ENCODE data around the gene RPL36A. TPM values are rescaled to one million over a fixed set of nuclear protein-coding genes. Genes with fewer than 3 reads are reported as not detected.

RPL36A gene
- total and polyA plus RNA-seq, 2 of the 13 experiments (the other 11 are each of a cell fraction or from before 2014, with no cell fraction given) = 1,152 to 1,716 TPM

DNA sequence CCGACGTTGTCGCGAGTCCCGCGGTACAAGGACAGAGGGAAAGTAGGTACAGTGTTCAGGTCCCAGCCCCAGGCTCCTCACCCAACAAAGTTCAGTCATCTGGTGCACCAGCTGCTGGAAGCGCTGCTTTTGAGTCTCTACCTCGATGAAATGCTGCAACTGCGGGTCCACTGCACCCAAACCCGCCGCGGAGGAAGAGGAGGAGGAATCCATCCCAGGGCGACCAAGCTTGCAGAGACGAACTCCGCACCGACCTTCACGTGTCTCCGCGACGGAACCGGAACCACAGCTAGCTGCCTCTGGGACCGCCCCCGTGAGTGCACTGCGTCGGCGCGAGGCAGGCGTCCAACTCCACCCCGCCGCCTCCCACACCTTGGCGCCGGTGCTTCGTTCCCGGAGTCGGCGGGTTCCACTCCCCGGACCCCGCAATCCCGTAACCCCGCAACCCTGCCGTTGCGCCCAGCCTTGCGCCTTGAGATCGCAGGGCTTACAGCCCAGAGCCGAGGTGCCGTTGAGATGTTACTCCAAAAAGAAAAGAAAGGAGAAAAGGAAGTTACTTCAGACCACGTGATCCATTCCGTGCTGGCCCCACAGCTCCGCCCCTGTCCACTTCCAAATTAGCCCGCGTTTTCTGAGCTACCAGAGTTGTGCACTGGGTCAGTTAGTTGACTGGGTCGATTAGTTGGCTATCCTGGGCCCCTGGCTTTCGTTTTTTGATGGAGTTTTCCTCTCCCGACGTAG lies 42.2 kb upstream of the RPL36A start, which contains the start of gene TIMM8A (continued):
- TF ChIP-seq JDP2 (CRISPR knock-in tag; IDR thresholded peaks at IDR 0.05; ENCODE audit: borderline replicate concordance) (no peak), RCOR2 (CRISPR knock-in tag; IDR thresholded peaks at IDR 0.05) (no peak), MED1 (CRISPR knock-in tag; IDR thresholded peaks at IDR 0.05) (peak; percentile 14; the same call in 1 of the 2 replicates), XBP1 (CRISPR knock-in tag; IDR thresholded peaks at IDR 0.05) (no peak), ZNF292 (CRISPR knock-in tag; IDR thresholded peaks at IDR 0.05; ENCODE audit: borderline replicate concordance, low read depth) (no peak), CEBPB (IDR thresholded peaks at IDR 0.05; ENCODE audit: borderline replicate concordance, low read depth, low read length) (no peak), MIXL1 (CRISPR knock-in tag; IDR thresholded peaks at IDR 0.05) (no peak), ZNF256 (CRISPR knock-in tag; conservative IDR thresholded peaks at IDR 0.05) (no peak), ZNF547 (CRISPR knock-in tag; IDR thresholded peaks at IDR 0.05) (no peak), HOXA5 (CRISPR knock-in tag; IDR thresholded peaks at IDR 0.05) (no peak), GTF3A (CRISPR knock-in tag; conservative IDR thresholded peaks at IDR 0.05) (no peak), MTF2 (CRISPR knock-in tag; IDR thresholded peaks at IDR 0.05; ENCODE audit: borderline replicate concordance) (no peak), CCDC6 (CRISPR knock-in tag; IDR thresholded peaks at IDR 0.05) (peak; percentile 53; the same call in 1 of the 2 replicates), HNRNPK (IDR thresholded peaks at IDR 0.05; ENCODE audit: low read depth, low read length, poor library complexity, severe bottlenecking) (no peak), HNRNPL (IDR thresholded peaks at IDR 0.05; ENCODE audit: low read depth, low read length) (no peak), NFYC (CRISPR knock-in tag; IDR thresholded peaks at IDR 0.05) (no peak), MYC (CRISPR knock-in tag; IDR thresholded peaks at IDR 0.05; ENCODE audit: borderline replicate concordance) (peak; percentile 91), ZNF30 (CRISPR knock-in tag; IDR thresholded peaks at IDR 0.05) (no peak)
- TF ChIP-seq, protein P1, sequence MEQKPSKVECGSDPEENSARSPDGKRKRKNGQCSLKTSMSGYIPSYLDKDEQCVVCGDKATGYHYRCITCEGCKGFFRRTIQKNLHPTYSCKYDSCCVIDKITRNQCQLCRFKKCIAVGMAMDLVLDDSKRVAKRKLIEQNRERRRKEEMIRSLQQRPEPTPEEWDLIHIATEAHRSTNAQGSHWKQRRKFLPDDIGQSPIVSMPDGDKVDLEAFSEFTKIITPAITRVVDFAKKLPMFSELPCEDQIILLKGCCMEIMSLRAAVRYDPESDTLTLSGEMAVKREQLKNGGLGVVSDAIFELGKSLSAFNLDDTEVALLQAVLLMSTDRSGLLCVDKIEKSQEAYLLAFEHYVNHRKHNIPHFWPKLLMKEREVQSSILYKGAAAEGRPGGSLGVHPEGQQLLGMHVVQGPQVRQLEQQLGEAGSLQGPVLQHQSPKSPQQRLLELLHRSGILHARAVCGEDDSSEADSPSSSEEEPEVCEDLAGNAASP (CRISPR knock-in tag; IDR thresholded peaks at IDR 0.05; ENCODE audit: borderline replicate concordance) = no peak
- TF ChIP-seq, protein P2, sequence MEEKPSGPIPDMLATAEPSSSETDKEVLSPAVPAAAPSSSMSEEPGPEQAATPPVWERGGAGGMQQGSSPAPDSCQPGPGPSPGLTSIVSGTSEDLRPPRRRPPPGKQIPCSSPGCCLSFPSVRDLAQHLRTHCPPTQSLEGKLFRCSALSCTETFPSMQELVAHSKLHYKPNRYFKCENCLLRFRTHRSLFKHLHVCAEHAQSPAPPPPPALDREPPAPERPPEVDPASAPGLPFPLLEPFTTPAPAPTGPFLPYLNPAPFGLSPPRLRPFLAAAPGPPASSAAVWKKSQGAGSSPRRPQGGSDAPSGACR (CRISPR knock-in tag; IDR thresholded peaks at IDR 0.05) = peak; percentile 35; the same call in 1 of the 2 replicates
- TF ChIP-seq, protein P3, sequence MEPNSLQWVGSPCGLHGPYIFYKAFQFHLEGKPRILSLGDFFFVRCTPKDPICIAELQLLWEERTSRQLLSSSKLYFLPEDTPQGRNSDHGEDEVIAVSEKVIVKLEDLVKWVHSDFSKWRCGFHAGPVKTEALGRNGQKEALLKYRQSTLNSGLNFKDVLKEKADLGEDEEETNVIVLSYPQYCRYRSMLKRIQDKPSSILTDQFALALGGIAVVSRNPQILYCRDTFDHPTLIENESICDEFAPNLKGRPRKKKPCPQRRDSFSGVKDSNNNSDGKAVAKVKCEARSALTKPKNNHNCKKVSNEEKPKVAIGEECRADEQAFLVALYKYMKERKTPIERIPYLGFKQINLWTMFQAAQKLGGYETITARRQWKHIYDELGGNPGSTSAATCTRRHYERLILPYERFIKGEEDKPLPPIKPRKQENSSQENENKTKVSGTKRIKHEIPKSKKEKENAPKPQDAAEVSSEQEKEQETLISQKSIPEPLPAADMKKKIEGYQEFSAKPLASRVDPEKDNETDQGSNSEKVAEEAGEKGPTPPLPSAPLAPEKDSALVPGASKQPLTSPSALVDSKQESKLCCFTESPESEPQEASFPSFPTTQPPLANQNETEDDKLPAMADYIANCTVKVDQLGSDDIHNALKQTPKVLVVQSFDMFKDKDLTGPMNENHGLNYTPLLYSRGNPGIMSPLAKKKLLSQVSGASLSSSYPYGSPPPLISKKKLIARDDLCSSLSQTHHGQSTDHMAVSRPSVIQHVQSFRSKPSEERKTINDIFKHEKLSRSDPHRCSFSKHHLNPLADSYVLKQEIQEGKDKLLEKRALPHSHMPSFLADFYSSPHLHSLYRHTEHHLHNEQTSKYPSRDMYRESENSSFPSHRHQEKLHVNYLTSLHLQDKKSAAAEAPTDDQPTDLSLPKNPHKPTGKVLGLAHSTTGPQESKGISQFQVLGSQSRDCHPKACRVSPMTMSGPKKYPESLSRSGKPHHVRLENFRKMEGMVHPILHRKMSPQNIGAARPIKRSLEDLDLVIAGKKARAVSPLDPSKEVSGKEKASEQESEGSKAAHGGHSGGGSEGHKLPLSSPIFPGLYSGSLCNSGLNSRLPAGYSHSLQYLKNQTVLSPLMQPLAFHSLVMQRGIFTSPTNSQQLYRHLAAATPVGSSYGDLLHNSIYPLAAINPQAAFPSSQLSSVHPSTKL (CRISPR knock-in tag; IDR thresholded peaks at IDR 0.05) = peak; percentile 44
- TF ChIP-seq, protein P4, sequence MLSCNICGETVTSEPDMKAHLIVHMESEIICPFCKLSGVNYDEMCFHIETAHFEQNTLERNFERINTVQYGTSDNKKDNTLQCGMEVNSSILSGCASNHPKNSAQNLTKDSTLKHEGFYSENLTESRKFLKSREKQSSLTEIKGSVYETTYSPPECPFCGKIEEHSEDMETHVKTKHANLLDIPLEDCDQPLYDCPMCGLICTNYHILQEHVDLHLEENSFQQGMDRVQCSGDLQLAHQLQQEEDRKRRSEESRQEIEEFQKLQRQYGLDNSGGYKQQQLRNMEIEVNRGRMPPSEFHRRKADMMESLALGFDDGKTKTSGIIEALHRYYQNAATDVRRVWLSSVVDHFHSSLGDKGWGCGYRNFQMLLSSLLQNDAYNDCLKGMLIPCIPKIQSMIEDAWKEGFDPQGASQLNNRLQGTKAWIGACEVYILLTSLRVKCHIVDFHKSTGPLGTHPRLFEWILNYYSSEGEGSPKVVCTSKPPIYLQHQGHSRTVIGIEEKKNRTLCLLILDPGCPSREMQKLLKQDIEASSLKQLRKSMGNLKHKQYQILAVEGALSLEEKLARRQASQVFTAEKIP (CRISPR knock-in tag; IDR thresholded peaks at IDR 0.05; ENCODE audit: borderline replicate concordance) = no peak
